NT2/D1 (cell line): ENCODE results near the gene LYZL2.
"Not testable (repeated sequence)": the region's sequence is repeated elsewhere in the genome, so short reads cannot be mapped to it uniquely, and the experiment has no call there.

Experiments
- DNase-seq: peaks from one replicate; pipeline ENCODE4 v3.0.0-alpha.2; 2011; ENCODE audit warnings: low read depth, low spot score
- H3K27me3 ChIP-seq: 2 replicates; pipeline ENCODE4 v1.6.0; 2011; ENCODE audit warnings: mild to moderate bottlenecking; ENCODE audit not compliant: insufficient read length, insufficient read depth
- H3K36me3 ChIP-seq: 2 replicates; pipeline ENCODE4 v1.6.1; 2011; ENCODE audit warnings: mild to moderate bottlenecking, low read length, mixed read lengths; ENCODE audit not compliant: insufficient read depth, insufficient read length
- H3K4me1 ChIP-seq: 2 replicates; pipeline ENCODE4 v1.5.1; 2011; ENCODE audit not compliant: insufficient read depth, insufficient read length
- H3K4me3 ChIP-seq: 2 replicates; pipeline ENCODE4 v1.5.1; 2011; ENCODE audit warnings: low read depth; ENCODE audit not compliant: insufficient read length
- H3K9ac ChIP-seq: 2 replicates; pipeline ENCODE4 v1.6.0; 2011; ENCODE audit warnings: low read depth; ENCODE audit not compliant: insufficient read length
- H3K9me3 ChIP-seq: 2 replicates; pipeline ENCODE4 v1.5.1; 2011; ENCODE audit warnings: mild to moderate bottlenecking, low read length; ENCODE audit not compliant: insufficient read depth
- SUZ12 ChIP-seq: IDR thresholded peaks from 2 replicates; pipeline ENCODE4 v1.6.1; 2011; ENCODE audit not compliant: insufficient read length, insufficient read depth; ENCODE audit errors: extremely low read depth
- YY1 ChIP-seq: IDR thresholded peaks from 2 replicates; pipeline ENCODE4 v1.6.1; 2011; ENCODE audit not compliant: insufficient read length, insufficient read depth
- ZNF274 ChIP-seq: IDR thresholded peaks from 2 replicates; pipeline ENCODE4 v1.6.1; 2011; ENCODE audit warnings: mild to moderate bottlenecking, low read depth, low read length

LYZL2 gene

GRCh38 chr10:30600005-30600404 lies 29.5 kb downstream of the LYZL2 start:
- no peak for DNase-seq
- H3K9ac ChIP-seq, result no peak overlapping the region
- no peak overlapping the region for H3K4me3 ChIP-seq
- no peaks in the 10 kb centered on the region for H3K36me3 ChIP-seq
- H3K4me1 ChIP-seq, result peaks cover 2% of the 10 kb centered on the region
- no peaks in the 10 kb centered on the region for H3K27me3 ChIP-seq
- no peak for TF ChIP-seq SUZ12
- no peak for TF ChIP-seq ZNF274
- TF ChIP-seq YY1, result no peak
- H3K9me3 ChIP-seq, result no peaks in the 10 kb centered on the region

GRCh38 chr10:30598105-30598776 lies 31.3 kb downstream of the LYZL2 start:
- H3K9me3 ChIP-seq, result no peaks in the 10 kb centered on the region
- TF ChIP-seq ZNF274, result no peak
- peaks cover 3% of the 10 kb centered on the region for H3K27me3 ChIP-seq
- H3K4me1 ChIP-seq, result peaks cover 2% of the 10 kb centered on the region
- no peak overlapping the region for H3K4me3 ChIP-seq
- H3K9ac ChIP-seq, result no peak overlapping the region
- H3K36me3 ChIP-seq, result no peaks in the 10 kb centered on the region
- no peak for DNase-seq

GRCh38 chr10:30597433-30597824 lies 32.1 kb downstream of the LYZL2 start:
- not testable (repeated sequence) for DNase-seq, H3K9me3 ChIP-seq, H3K4me1 ChIP-seq, H3K36me3 ChIP-seq, H3K27me3 ChIP-seq, H3K4me3 ChIP-seq, H3K9ac ChIP-seq

GRCh38 chr10:30596493-30597432 lies 32.8 kb downstream of the LYZL2 start:
- not testable (repeated sequence) for H3K4me1 ChIP-seq, H3K9ac ChIP-seq, H3K9me3 ChIP-seq, H3K27me3 ChIP-seq, H3K4me3 ChIP-seq, H3K36me3 ChIP-seq
- peak; percentile 13 for DNase-seq

- no peak overlapping the region for H3K9ac ChIP-seq
Observed at GRCh38 chr10:30596013-30596412, 33.5 kb downstream of the LYZL2 start.

GRCh38 chr10:30594077-30594476 lies 35.5 kb downstream of the LYZL2 start:
- no peaks in the 10 kb centered on the region for H3K36me3 ChIP-seq
- H3K9ac ChIP-seq, result no peak overlapping the region
- H3K4me3 ChIP-seq, result no peak overlapping the region
- no peaks in the 10 kb centered on the region for H3K9me3 ChIP-seq
- peaks cover 3% of the 10 kb centered on the region for H3K27me3 ChIP-seq
- H3K4me1 ChIP-seq, result peaks cover 2% of the 10 kb centered on the region
- TF ChIP-seq ZNF274, result no peak
- no peak for TF ChIP-seq YY1
- no peak for TF ChIP-seq SUZ12
- DNase-seq, result no peak

More at GRCh38 chr10:30596013-30596412, 33.5 kb downstream of the LYZL2 start:
- no peak overlapping the region for H3K4me3 ChIP-seq
- TF ChIP-seq ZNF274 (no peak), SUZ12 (no peak), YY1 (no peak)
- no peak for DNase-seq
- H3K4me1 ChIP-seq, result peaks cover 2% of the 10 kb centered on the region
- no peaks in the 10 kb centered on the region for H3K9me3 ChIP-seq
- no peaks in the 10 kb centered on the region for H3K36me3 ChIP-seq
- H3K27me3 ChIP-seq, result peaks cover 3% of the 10 kb centered on the region

GRCh38 chr10:30592770-30593169 lies 36.8 kb downstream of the LYZL2 start:
- not testable (repeated sequence) for H3K4me1 ChIP-seq, H3K9me3 ChIP-seq, H3K27me3 ChIP-seq, H3K36me3 ChIP-seq, H3K4me3 ChIP-seq, H3K9ac ChIP-seq, DNase-seq

GRCh38 chr10:30591249-30591670 lies 38.3 kb downstream of the LYZL2 start:
- Histone ChIP-seq H3K9ac (no peak overlapping the region), H3K9me3 (no peaks in the 10 kb centered on the region), H3K27me3 (peaks cover 3% of the 10 kb centered on the region), H3K36me3 (no peaks in the 10 kb centered on the region), H3K4me1 (peaks cover 2% of the 10 kb centered on the region), H3K4me3 (no peak overlapping the region)
- DNase-seq, result peak; percentile 20
- TF ChIP-seq SUZ12, result no peak
- no peak for TF ChIP-seq ZNF274
- no peak for TF ChIP-seq YY1
